Karpas-422 (cell line): Measurements from ENCODE around the gene HPN. TPM values are rescaled to one million over a fixed set of nuclear protein-coding genes. Genes with fewer than 3 reads are reported as not detected.
A peak's percentile ranks its signal among the peaks of the same experiment; 100 is the strongest.

ENCODE experiments used
- DNase-seq: peaks from one replicate; pipeline ENCODE4 v3.0.0-alpha.2; 2015
- H2AFZ ChIP-seq: fragments of 200-600 bp; sonication (generic); 2 replicates; pipeline ENCODE4 v1.6.1; 2014; ENCODE audit warnings: antibody characterized with exemption, low read length, mixed read lengths
- H3K27ac ChIP-seq: fragments of 200-600 bp; sonication (generic); 2 replicates; pipeline ENCODE4 v1.5.1; 2014; ENCODE audit warnings: mild to moderate bottlenecking, low read length, moderate library complexity
- H3K27me3 ChIP-seq: fragments of 200-600 bp; sonication (generic); 2 replicates; pipeline ENCODE4 v1.6.1; 2014; ENCODE audit warnings: low read length, mixed read lengths
- H3K36me3 ChIP-seq: fragments of 200-600 bp; sonication (generic); 2 replicates; pipeline ENCODE4 v1.6.1; 2014; ENCODE audit warnings: low read length, mixed read lengths; ENCODE audit not compliant: insufficient read depth
- H3K4me1 ChIP-seq: fragments of 200-600 bp; sonication (generic); 2 replicates; pipeline ENCODE4 v1.6.1; 2014; ENCODE audit warnings: mild to moderate bottlenecking, low read length, mixed read lengths
- H3K4me2 ChIP-seq: fragments of 200-600 bp; sonication (generic); 2 replicates; pipeline ENCODE4 v1.6.1; 2014; ENCODE audit warnings: low read length, low read depth, mild to moderate bottlenecking; ENCODE audit not compliant: poor library complexity, severe bottlenecking
- H3K4me3 ChIP-seq: fragments of 200-600 bp; sonication (generic); 2 replicates; pipeline ENCODE4 v1.5.1; 2014; ENCODE audit warnings: mild to moderate bottlenecking, antibody characterized with exemption, low read length, mixed read lengths
- H3K79me2 ChIP-seq: fragments of 200-600 bp; sonication (generic); 2 replicates; pipeline ENCODE4 v1.6.1; 2014; ENCODE audit warnings: mild to moderate bottlenecking, low read length, mixed read lengths
- H3K9ac ChIP-seq: fragments of 200-600 bp; sonication (generic); 2 replicates; pipeline ENCODE4 v1.6.0; 2014; ENCODE audit warnings: low read length
- H3K9me2 ChIP-seq: fragments of 200-600 bp; sonication (generic), shearing (Covaris generic); replicated peaks from 2 replicates; pipeline ENCODE4 v1.6.0; 2014; ENCODE audit warnings: mild to moderate bottlenecking, low read length, moderate library complexity; ENCODE audit not compliant: insufficient read depth
- H3K9me3 ChIP-seq: fragments of 300-700, 200-600 bp; sonication (generic); 2 replicates; pipeline ENCODE4 v1.6.1; 2014; ENCODE audit warnings: low read length, mixed read lengths
- H4K20me1 ChIP-seq: fragments of 200-600 bp; sonication (generic); 2 replicates; pipeline ENCODE4 v1.6.1; 2014; ENCODE audit warnings: mild to moderate bottlenecking, antibody characterized with exemption, low read length, low read depth; ENCODE audit not compliant: insufficient read depth
- total RNA-seq: library from RNA; depleted of rRNA; stranded (reverse); fragments of >200 nt; shearing (Covaris generic); gene quantifications from 2 replicates; pipeline ENCODE4 v1.2.3, GENCODE V29; 2014; ENCODE audit warnings: low replicate concordance

Gene HPN
- total RNA-seq, 1 experiment from 2014 or later, result 0.11 TPM

GRCh38 chr19:35106291-35106583 lies 64.7 kb downstream of the HPN start:
- no peak overlapping the region for H3K4me3 ChIP-seq
- H2AFZ ChIP-seq, result no peak overlapping the region
- H4K20me1 ChIP-seq, result no peaks in the 10 kb centered on the region
- H3K27ac ChIP-seq, result no peak overlapping the region
- no peaks in the 10 kb centered on the region for H3K79me2 ChIP-seq
- H3K9me2 ChIP-seq, result no peaks in the 10 kb centered on the region
- DNase-seq, result no peak
- H3K9ac ChIP-seq, result no peak overlapping the region
- H3K4me2 ChIP-seq, result no peak overlapping the region
- H3K9me3 ChIP-seq, result no peaks in the 10 kb centered on the region
- H3K4me1 ChIP-seq, result no peaks in the 10 kb centered on the region
- no peaks in the 10 kb centered on the region for H3K27me3 ChIP-seq
- H3K36me3 ChIP-seq, result no peaks in the 10 kb centered on the region

DNA sequence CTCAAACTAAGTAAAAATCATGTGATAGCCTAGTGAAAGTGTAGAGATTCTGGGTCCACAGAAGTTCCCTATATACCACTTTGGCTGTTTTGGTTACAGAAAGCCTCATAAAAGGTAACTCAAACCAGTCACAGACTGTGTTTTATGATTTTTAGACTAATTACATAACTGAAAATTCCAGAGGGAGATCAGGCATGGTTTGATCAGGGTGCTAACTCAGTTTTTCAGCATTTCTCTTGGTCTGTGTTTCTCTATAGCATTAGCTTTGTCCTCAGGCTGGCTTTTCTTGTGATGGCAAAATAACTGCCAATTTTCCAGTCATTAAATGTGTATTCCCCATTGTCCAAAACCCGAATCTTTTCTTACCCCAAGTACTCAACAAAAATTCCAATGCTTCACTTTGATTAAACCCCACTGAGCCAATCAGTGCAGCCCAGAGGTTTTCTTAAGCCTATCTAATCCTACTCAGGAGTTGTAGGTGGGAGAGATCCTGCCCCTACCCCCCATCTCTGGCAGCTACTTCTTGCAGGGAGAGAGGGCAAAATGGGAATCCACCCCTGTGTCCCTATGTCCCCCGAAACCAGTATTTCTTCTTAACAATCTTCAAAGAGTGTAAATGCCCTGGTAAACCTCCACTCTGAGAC lies 65.5 kb downstream of the HPN start:
- H3K4me2 ChIP-seq, result no peak overlapping the region
- no peaks in the 10 kb centered on the region for H3K27me3 ChIP-seq
- no peak overlapping the region for H3K9ac ChIP-seq
- no peaks in the 10 kb centered on the region for H3K36me3 ChIP-seq
- no peak overlapping the region for H3K27ac ChIP-seq
- no peaks in the 10 kb centered on the region for H3K79me2 ChIP-seq
- H4K20me1 ChIP-seq, result no peaks in the 10 kb centered on the region
- no peaks in the 10 kb centered on the region for H3K4me1 ChIP-seq
- H2AFZ ChIP-seq, result no peak overlapping the region
- H3K4me3 ChIP-seq, result no peak overlapping the region
- no peaks in the 10 kb centered on the region for H3K9me2 ChIP-seq
- DNase-seq, result no peak
- no peaks in the 10 kb centered on the region for H3K9me3 ChIP-seq

DNA sequence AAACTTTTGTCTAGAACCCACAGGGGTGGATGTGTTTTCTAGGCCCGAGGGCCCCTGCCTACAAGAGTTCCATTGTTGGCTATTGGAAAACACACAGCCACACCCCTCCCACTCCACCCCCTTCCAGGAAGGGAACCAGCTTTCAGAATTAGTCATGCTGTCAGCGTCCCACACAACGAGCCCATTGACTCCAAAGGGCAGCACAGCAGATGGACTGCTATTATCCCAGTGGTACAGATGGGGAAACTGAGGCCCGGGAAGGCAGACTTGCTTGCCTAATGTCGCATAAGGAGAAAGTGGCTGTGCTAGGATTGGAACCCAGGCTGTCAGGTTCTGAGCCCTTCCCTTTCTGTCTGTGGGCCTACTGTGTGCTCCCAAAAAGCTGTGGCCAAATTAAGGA lies 66.0 kb downstream of the HPN start:
- H3K9me3 ChIP-seq, result no peaks in the 10 kb centered on the region
- no peak for DNase-seq
- H3K9ac ChIP-seq, result no peak overlapping the region
- H3K4me1 ChIP-seq, result no peaks in the 10 kb centered on the region
- no peaks in the 10 kb centered on the region for H3K79me2 ChIP-seq
- no peaks in the 10 kb centered on the region for H3K27me3 ChIP-seq
- H4K20me1 ChIP-seq, result no peaks in the 10 kb centered on the region
- H3K9me2 ChIP-seq, result no peaks in the 10 kb centered on the region
- H3K4me2 ChIP-seq, result no peak overlapping the region
- no peak overlapping the region for H3K27ac ChIP-seq
- H3K36me3 ChIP-seq, result no peaks in the 10 kb centered on the region
- H2AFZ ChIP-seq, result no peak overlapping the region
- no peak overlapping the region for H3K4me3 ChIP-seq

DNA sequence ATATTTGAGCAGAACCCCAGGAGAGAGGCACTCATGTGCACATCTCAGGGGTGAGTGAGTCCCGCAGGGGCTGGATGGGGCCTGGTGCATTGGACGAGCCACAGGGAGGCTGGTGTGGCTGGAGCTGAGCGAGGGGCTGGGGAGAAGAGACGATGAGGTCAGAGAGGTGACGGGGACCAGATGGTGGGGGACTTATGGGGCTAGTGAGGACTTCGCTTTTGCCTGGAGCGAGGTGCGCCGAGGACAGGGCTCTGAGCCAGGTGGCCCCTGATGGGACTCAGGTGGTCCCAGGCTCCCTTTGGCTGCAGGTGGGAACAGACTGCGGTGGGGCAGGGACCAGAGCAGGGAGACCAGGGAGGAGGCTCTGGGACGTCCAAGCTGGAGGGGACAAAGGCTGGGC lies 67.2 kb downstream of the HPN start:
- Histone ChIP-seq H3K4me2 (no peak overlapping the region), H3K27me3 (no peaks in the 10 kb centered on the region), H4K20me1 (no peaks in the 10 kb centered on the region), H3K79me2 (no peaks in the 10 kb centered on the region), H3K36me3 (no peaks in the 10 kb centered on the region), H3K4me3 (no peak overlapping the region), H3K9me2 (no peaks in the 10 kb centered on the region), H3K9me3 (no peaks in the 10 kb centered on the region), H2AFZ (no peak overlapping the region), H3K27ac (no peak overlapping the region), H3K4me1 (no peaks in the 10 kb centered on the region), H3K9ac (no peak overlapping the region)
- no peak for DNase-seq

DNA sequence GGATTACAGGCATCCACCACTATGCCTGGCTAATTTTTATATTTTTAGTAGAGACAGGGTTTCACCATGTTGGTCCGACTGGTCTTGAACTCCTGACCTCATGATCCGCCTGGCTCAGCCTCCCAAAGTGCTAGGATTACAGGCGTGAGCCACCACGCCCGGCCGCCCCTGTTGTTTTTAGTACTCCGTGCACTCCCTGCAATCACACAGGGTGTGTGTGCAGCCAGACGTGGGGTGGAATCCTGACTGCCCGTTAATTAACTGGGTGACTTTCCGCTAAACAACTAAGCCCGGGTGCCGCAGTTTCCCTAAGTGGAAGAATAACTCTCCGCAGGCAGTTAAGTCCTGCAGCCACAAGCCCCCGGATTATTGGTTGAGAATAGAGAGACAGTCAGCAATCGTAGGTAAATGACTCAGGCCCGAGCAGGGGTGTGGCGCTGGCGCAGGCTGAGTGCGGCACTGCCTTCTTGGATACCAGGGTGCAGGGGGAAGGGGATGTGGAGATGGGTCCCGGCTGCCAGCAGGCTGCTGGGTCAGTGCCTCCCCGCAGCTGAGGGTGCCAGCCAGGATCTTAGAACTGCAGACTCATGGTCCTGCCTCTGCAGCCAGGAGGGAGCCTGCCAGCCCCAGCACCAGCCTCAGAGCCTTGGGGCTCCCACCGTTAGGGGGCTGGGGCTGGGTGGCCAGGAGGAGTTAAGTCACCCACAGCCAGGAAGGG lies 68.0 kb downstream of the HPN start:
- H3K4me3 ChIP-seq, result no peak overlapping the region
- H3K9me3 ChIP-seq, result no peaks in the 10 kb centered on the region
- no peak overlapping the region for H3K9ac ChIP-seq
- no peaks in the 10 kb centered on the region for H3K27me3 ChIP-seq
- H2AFZ ChIP-seq, result no peak overlapping the region
- DNase-seq, result no peak
- H3K4me1 ChIP-seq, result 0 out of 2 replicates have a peak, but pooled peaks cover 3% of the 10 kb centered on the region
- H3K27ac ChIP-seq, result no peak overlapping the region
- H3K79me2 ChIP-seq, result no peaks in the 10 kb centered on the region
- no peaks in the 10 kb centered on the region for H3K9me2 ChIP-seq
- no peaks in the 10 kb centered on the region for H4K20me1 ChIP-seq
- no peaks in the 10 kb centered on the region for H3K36me3 ChIP-seq
- H3K4me2 ChIP-seq, result no peak overlapping the region

GRCh38 chr19:35110974-35111373 lies 69.5 kb downstream of the HPN start:
- H3K4me3 ChIP-seq, result no peak overlapping the region
- no peak overlapping the region for H3K27ac ChIP-seq
- no peak overlapping the region for H3K4me2 ChIP-seq
- no peaks in the 10 kb centered on the region for H3K36me3 ChIP-seq
- H3K9ac ChIP-seq, result no peak overlapping the region
- DNase-seq, result no peak
- no peak overlapping the region for H2AFZ ChIP-seq
- H3K27me3 ChIP-seq, result no peaks in the 10 kb centered on the region
- no peaks in the 10 kb centered on the region for H4K20me1 ChIP-seq
- no peaks in the 10 kb centered on the region for H3K9me3 ChIP-seq
- H3K9me2 ChIP-seq, result no peaks in the 10 kb centered on the region
- no peaks in the 10 kb centered on the region for H3K79me2 ChIP-seq
- H3K4me1 ChIP-seq, result 0 out of 2 replicates have a peak, but pooled peaks cover 3% of the 10 kb centered on the region

- Histone ChIP-seq H3K27ac (no peak overlapping the region), H3K27me3 (no peaks in the 10 kb centered on the region), H3K9me3 (no peaks in the 10 kb centered on the region), H3K79me2 (no peaks in the 10 kb centered on the region), H3K9me2 (no peaks in the 10 kb centered on the region), H3K4me3 (no peak overlapping the region), H4K20me1 (no peaks in the 10 kb centered on the region), H3K9ac (no peak overlapping the region), H3K4me2 (no peak overlapping the region), H3K4me1 (0 out of 2 replicates have a peak, but pooled peaks cover 3% of the 10 kb centered on the region), H3K36me3 (no peaks in the 10 kb centered on the region), H2AFZ (no peak overlapping the region)
- no peak for DNase-seq
Measured at GRCh38 chr19:35112995-35113688, 71.6 kb downstream of the HPN start.

DNA sequence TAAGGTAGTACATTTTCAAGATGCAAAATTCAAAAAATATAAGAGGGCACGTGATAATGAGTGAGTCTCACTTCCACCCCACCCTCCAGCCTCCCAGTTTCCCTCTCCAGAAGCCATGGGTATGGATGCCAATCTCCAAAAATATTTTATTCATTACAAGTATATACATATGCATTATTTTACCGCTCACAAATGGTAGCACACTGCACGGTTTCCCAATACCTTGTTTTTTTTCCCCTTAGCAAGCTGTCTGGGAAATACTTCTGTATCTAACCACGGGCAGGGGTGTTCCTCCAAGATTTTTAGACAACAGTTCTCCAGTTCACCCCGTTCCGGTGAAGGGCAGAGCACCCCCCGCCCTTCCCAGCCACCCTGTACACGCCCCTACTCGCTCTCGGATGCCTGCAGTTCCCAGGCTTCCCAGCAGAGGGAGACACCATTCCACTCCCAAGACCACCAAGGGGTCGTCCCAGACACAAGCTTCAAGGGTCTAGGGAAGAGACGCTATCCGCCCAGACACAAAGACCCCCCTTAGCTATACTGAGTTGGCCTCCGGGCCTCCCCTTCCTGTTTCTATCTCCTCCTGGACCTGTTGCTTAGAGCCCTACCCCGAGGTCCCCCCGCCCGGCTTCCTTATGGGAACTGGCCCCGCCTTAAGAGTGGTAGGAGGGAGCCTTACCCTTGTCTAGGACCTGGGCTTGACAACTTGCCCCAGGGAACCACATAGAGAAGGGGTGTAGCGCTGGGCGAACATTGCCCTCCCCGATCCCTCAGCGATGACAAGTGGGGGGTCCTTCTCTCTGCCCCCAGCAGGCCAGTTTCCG lies 73.0 kb downstream of the HPN start:
- H2AFZ ChIP-seq, result no peak overlapping the region
- H3K27ac ChIP-seq, result no peak overlapping the region
- no peak overlapping the region for H3K4me3 ChIP-seq
- H3K9ac ChIP-seq, result no peak overlapping the region
- H3K79me2 ChIP-seq, result no peaks in the 10 kb centered on the region
- no peaks in the 10 kb centered on the region for H3K9me3 ChIP-seq
- no peaks in the 10 kb centered on the region for H4K20me1 ChIP-seq
- 0 out of 2 replicates have a peak, but pooled peaks cover 3% of the 10 kb centered on the region for H3K4me1 ChIP-seq
- H3K4me2 ChIP-seq, result no peak overlapping the region
- peak; percentile 85 for DNase-seq
- no peaks in the 10 kb centered on the region for H3K27me3 ChIP-seq
- H3K9me2 ChIP-seq, result no peaks in the 10 kb centered on the region
- H3K36me3 ChIP-seq, result no peaks in the 10 kb centered on the region
